Calu3 (cell line): ENCODE results near the gene C3orf18. TPM values are rescaled to one million over a fixed set of nuclear protein-coding genes. Genes with fewer than 3 reads are reported as not detected.

Source experiments
- BruUV-seq: library from RNA; stranded (reverse); fragments of 400-500 nt; replicated peaks from 2 replicates; lab custom pipeline; 2021; lab: Mats Ljungman, UMichigan
- CTCF ChIA-PET: fragments of 300-600 bp; sonication (Branson Sonifier 250); formaldehyde crosslinking; loops from one replicate; lab custom pipeline; 2022; ENCODE audit warnings: antibody characterized with exemption; lab: Charles Lee
- DNase-seq: peaks from one replicate; pipeline ENCODE4 v3.0.0; 2022
- H3K27ac Mint-ChIP-seq: one replicate; pipeline ENCODE4 v1.8.0; 2022; ENCODE audit warnings: mixed read lengths; ENCODE audit not compliant: unreplicated experiment
- H3K27me3 Mint-ChIP-seq: one replicate; pipeline ENCODE4 v1.8.0; 2022; ENCODE audit warnings: mixed read lengths; ENCODE audit not compliant: unreplicated experiment
- H3K36me3 Mint-ChIP-seq: one replicate; pipeline ENCODE4 v1.8.0; 2022; ENCODE audit warnings: mild to moderate bottlenecking, moderate library complexity, mixed read lengths; ENCODE audit not compliant: insufficient read depth, unreplicated experiment
- H3K4me1 Mint-ChIP-seq: one replicate; pipeline ENCODE4 v1.8.0; 2022; ENCODE audit warnings: mild to moderate bottlenecking, low read depth, mixed read lengths; ENCODE audit not compliant: unreplicated experiment
- H3K4me3 Mint-ChIP-seq: one replicate; pipeline ENCODE4 v1.8.0; 2022; ENCODE audit warnings: mild to moderate bottlenecking, low read depth, moderate library complexity, mixed read lengths; ENCODE audit not compliant: unreplicated experiment
- H3K9me3 Mint-ChIP-seq: one replicate; pipeline ENCODE4 v1.8.0; 2022; ENCODE audit warnings: low read depth, mixed read lengths; ENCODE audit not compliant: unreplicated experiment
- CTCF ChIP-seq: fragments of 200-600 bp; IDR thresholded peaks from one replicate; pipeline ENCODE4 v1.8.0; 2022; ENCODE audit warnings: antibody characterized with exemption; ENCODE audit not compliant: unreplicated experiment
- intact Hi-C: fragments of 100-400 bp; cut with micrococcal nuclease; formaldehyde crosslinking; loops from one replicate; pipeline ENCODE4 v1.10.0; 2022; ENCODE audit not compliant: unreplicated experiment
- total RNA-seq: library from RNA; stranded (reverse); gene quantifications from 2 replicates; pipeline ENCODE4 v1.2.3, GENCODE V29; 2022

The C3orf18 gene
- total RNA-seq, 1 experiment from 2014 or later = 2.7 TPM

DNA sequence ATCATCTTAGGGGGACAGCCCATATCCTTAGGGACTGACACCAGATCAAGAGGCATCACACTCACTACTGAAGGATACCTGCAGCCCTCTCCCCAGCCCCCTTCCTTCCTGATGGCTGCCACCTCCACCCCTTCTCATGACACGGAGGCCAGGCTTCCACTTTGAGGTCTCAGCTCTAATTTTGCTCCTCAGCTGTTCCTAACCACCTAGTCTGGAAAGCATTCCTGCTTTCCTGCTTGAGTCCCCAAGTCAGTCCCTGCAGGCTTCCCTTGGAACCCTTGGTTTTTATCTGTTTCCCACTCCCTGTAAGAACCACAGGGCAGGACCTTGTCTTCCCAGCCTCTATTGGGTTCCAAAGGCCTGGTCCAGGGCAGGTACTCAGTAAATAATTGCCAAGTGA is 3.2 kb downstream of the C3orf18 start:
- Mint-ChIP-seq H3K27me3 (peaks cover 46% of the 10 kb centered on the region), H3K27ac (no peak overlapping the region), H3K36me3 (peaks cover 18% of the 10 kb centered on the region), H3K4me3 (no peak overlapping the region), H3K4me1 (peaks cover 8% of the 10 kb centered on the region), H3K9me3 (no peaks in the 10 kb centered on the region)
- BruUV-seq = no TSS peak
- no peak for DNase-seq
- intact Hi-C loops = no loop called here
- CTCF ChIA-PET = interaction anchor here (0.5 kb wide), 1 partner anchor 1104 kb away, joined by 4 read pairs; no protein-coding TSS in a partner anchor
- no peak for TF ChIP-seq CTCF

- no peak overlapping the region for H3K4me3 Mint-ChIP-seq
- peaks cover 8% of the 10 kb centered on the region for H3K4me1 Mint-ChIP-seq
- intact Hi-C loops = no loop called here
- H3K9me3 Mint-ChIP-seq = no peaks in the 10 kb centered on the region
- no peak for TF ChIP-seq CTCF
- DNase-seq = no peak
- peaks cover 14% of the 10 kb centered on the region for H3K36me3 Mint-ChIP-seq
- H3K27ac Mint-ChIP-seq = no peak overlapping the region
- no TSS peak for BruUV-seq
- CTCF ChIA-PET = interaction anchor here (0.5 kb wide), 1 partner anchor 1103 kb away, joined by 4 read pairs; no protein-coding TSS in a partner anchor
- peaks cover 50% of the 10 kb centered on the region for H3K27me3 Mint-ChIP-seq
Observed at GRCh38 chr3:50563867-50564266, 3.7 kb downstream of the C3orf18 start.

GRCh38 chr3:50562861-50563260 is 4.7 kb downstream of the C3orf18 start:
- intact Hi-C loops = no loop called here
- Mint-ChIP-seq H3K27ac (no peak overlapping the region), H3K9me3 (no peaks in the 10 kb centered on the region), H3K4me3 (no peak overlapping the region), H3K4me1 (peaks cover 5% of the 10 kb centered on the region), H3K36me3 (peaks cover 8% of the 10 kb centered on the region), H3K27me3 (peaks cover 60% of the 10 kb centered on the region)
- BruUV-seq = no TSS peak
- CTCF ChIA-PET = no interaction called here
- no peak for TF ChIP-seq CTCF
- no peak for DNase-seq

GRCh38 chr3:50559702-50560101 is 7.8 kb downstream of the C3orf18 start:
- Mint-ChIP-seq H3K36me3 (no peaks in the 10 kb centered on the region), H3K27ac (no peak overlapping the region), H3K9me3 (no peaks in the 10 kb centered on the region), H3K4me1 (no peaks in the 10 kb centered on the region), H3K4me3 (no peak overlapping the region), H3K27me3 (peaks cover 58% of the 10 kb centered on the region)
- BruUV-seq = no TSS peak
- CTCF ChIA-PET = no interaction called here
- no peak for DNase-seq
- intact Hi-C loops = no loop called here
- no peak for TF ChIP-seq CTCF
